Measurements from ENCODE around the gene HGS. TPM values are rescaled to one million over a fixed set of nuclear protein-coding genes. Genes with fewer than 3 reads are reported as not detected.

The HGS gene
- total and polyA plus RNA-seq, 2 of the 13 experiments (the other 11 are each of a cell fraction or from before 2014, with no cell fraction given) = 73.3 to 78.1 TPM

- BruUV-seq (replicated peaks) = no TSS peak
- Histone ChIP-seq H3K9me3 (ENCODE audit: low read length) (no peaks in the 10 kb centered on the region), H3K9ac (ENCODE audit: insufficient read depth, low read depth, low read length) (peak overlapping the region; percentile 93), H3K4me1 (ENCODE audit: insufficient read depth, low read length) (peaks cover 32% of the 10 kb centered on the region), H3K27me3 (ENCODE audit: control insufficient read depth in 1 of 2, insufficient read depth in 2 of 2, low read length in 2 of 2) (no peaks in the 10 kb centered on the region; a peak in 1 of 5 replicates), H2AFZ (ENCODE audit: low read length) (no peak overlapping the region), H3K36me3 (replicated peaks in 1 of 2; ENCODE audit: control insufficient read depth in 1 of 2, insufficient read depth in 2 of 2, low read length in 2 of 2) (peaks cover 21 to 43% of the 10 kb centered on the region in 2 experiments), H3K27ac (ENCODE audit: extremely low read length, insufficient read depth, low read length) (peak overlapping the region; percentile 93), H3K79me2 (ENCODE audit: insufficient read depth, low read length) (peaks cover 31% of the 10 kb centered on the region), H3K4me3 (replicated peaks in 1 of 3; ENCODE audit: insufficient read depth in 1 of 3, low read depth in 2 of 3, low read length in 3 of 3) (peak overlapping the region; percentile 87 to 95 (median 92); a peak in 5 of 6 replicates), H3K4me2 (ENCODE audit: low read depth, low read length) (peak overlapping the region; percentile 96), H4K20me1 (ENCODE audit: insufficient read depth, low read length) (no peaks in the 10 kb centered on the region)
- POLR2A ChIA-PET = interaction anchor here (0.8 to 6.3 kb wide), 19 partner anchors 9 to 389 kb away, joined by 3 to 143 read pairs (median 8); partner anchors contain the start of genes ARL16, CCDC137, DCXR and HGS
- CTCF ChIA-PET (ENCODE audit: low intra/inter-chr PET ratio, low total read pairs) = no interaction called here
- in situ Hi-C loops (cut with HindIII; ENCODE audit: extremely low pct_ligation_motif_present, low pct_unique_long_range_greater_than_20kb) = no loop called here
- DNase-seq (ENCODE audit: low spot score) (no peak), FAIRE-seq (no peak), ATAC-seq (no peak)
- intact Hi-C loops (cut with micrococcal nuclease; ENCODE audit: unreplicated experiment) = no loop called here
- WGBS (ENCODE audit: low lambda C conversion rate) = 88% methylated on average over 28 of the region's 39 CpGs
- 0 out of 2 replicates have a peak, but pooled peaks have one; percentile 11 for TF ChIP-seq ZNF318 (CRISPR knock-in tag; IDR thresholded peaks at IDR 0.05)
- TF ChIP-seq ZNF296 (CRISPR knock-in tag; conservative IDR thresholded peaks at IDR 0.05) = 0 out of 2 replicates have a peak, but pooled peaks have one; percentile 8
- 0 out of 2 replicates have a peak, but pooled peaks have one; percentile 5 for TF ChIP-seq SPEN (CRISPR knock-in tag; IDR thresholded peaks at IDR 0.05; ENCODE audit: low read depth)
- peak; percentile 36; the same call in 1 of the 2 replicates for TF ChIP-seq ZNF770 (CRISPR knock-in tag; IDR thresholded peaks at IDR 0.05)
- TF ChIP-seq HNRNPL (IDR thresholded peaks at IDR 0.05; ENCODE audit: low read depth, low read length) = peak; percentile 78; the same call in 1 of the 2 replicates
- no peak for TF ChIP-seq ZBTB26 (CRISPR knock-in tag; IDR thresholded peaks at IDR 0.05; ENCODE audit: borderline replicate concordance)
- TF ChIP-seq, protein P1, sequence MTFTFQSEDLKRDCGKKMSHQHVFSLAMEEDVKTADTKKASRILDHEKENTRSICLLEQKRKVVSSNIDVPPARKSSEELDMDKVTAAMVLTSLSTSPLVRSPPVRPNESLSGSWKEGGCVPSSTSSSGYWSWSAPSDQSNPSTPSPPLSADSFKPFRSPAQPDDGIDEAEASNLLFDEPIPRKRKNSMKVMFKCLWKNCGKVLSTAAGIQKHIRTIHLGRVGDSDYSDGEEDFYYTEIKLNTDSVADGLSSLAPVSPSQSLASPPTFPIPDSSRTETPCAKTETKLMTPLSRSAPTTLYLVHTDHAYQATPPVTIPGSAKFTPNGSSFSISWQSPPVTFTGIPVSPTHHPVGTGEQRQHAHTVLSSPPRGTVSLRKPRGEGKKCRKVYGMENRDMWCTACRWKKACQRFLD (CRISPR knock-in tag; IDR thresholded peaks at IDR 0.05; ENCODE audit: borderline replicate concordance) = 0 out of 2 replicates have a peak, but pooled peaks have one; percentile 18
- 0 out of 2 replicates have a peak, but pooled peaks have one; percentile 32 for TF ChIP-seq ZNF567 (CRISPR knock-in tag; IDR thresholded peaks at IDR 0.05; ENCODE audit: borderline replicate concordance)
These were observed 30.7 kb downstream of the HGS start for GRCh38 chr17:81714412-81715106.
